PC-3 (cell line): ENCODE data around the gene LRP2.

Experiments
- EZH2 ChIP-seq: fragments of 300-600 bp; sonication (generic); IDR thresholded peaks from one replicate; pipeline ENCODE4 v1.6.1; 2017; ENCODE audit warnings: antibody characterized with exemption, mild to moderate bottlenecking, low read length; ENCODE audit not compliant: unreplicated experiment
- TF ChIP-seq, protein P1 (sequence below): fragments of 300-600 bp; sonication (generic); conservative IDR thresholded peaks from 2 replicates; pipeline ENCODE4 v1.5.1; 2017; ENCODE audit warnings: antibody characterized with exemption, low read depth, mild to moderate bottlenecking, low read length

GRCh38 chr2:169208026-169208425 is 154.3 kb downstream of the LRP2 start:
- TF ChIP-seq, protein P1, sequence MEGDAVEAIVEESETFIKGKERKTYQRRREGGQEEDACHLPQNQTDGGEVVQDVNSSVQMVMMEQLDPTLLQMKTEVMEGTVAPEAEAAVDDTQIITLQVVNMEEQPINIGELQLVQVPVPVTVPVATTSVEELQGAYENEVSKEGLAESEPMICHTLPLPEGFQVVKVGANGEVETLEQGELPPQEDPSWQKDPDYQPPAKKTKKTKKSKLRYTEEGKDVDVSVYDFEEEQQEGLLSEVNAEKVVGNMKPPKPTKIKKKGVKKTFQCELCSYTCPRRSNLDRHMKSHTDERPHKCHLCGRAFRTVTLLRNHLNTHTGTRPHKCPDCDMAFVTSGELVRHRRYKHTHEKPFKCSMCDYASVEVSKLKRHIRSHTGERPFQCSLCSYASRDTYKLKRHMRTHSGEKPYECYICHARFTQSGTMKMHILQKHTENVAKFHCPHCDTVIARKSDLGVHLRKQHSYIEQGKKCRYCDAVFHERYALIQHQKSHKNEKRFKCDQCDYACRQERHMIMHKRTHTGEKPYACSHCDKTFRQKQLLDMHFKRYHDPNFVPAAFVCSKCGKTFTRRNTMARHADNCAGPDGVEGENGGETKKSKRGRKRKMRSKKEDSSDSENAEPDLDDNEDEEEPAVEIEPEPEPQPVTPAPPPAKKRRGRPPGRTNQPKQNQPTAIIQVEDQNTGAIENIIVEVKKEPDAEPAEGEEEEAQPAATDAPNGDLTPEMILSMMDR, result no peak
- no peak for TF ChIP-seq EZH2
